Karpas-422 (cell line): ENCODE measurements around the gene CKAP5. TPM values are rescaled to one million over a fixed set of nuclear protein-coding genes. Genes with fewer than 3 reads are reported as not detected.
"Not testable (repeated sequence)": the region's sequence is repeated elsewhere in the genome, so short reads cannot be mapped to it uniquely, and the experiment has no call there.

Experiments used
- DNase-seq: peaks from one replicate; pipeline ENCODE4 v3.0.0-alpha.2; 2015
- H2AFZ ChIP-seq: fragments of 200-600 bp; sonication (generic); 2 replicates; pipeline ENCODE4 v1.6.1; 2014; ENCODE audit warnings: antibody characterized with exemption, low read length, mixed read lengths
- H3K27ac ChIP-seq: fragments of 200-600 bp; sonication (generic); 2 replicates; pipeline ENCODE4 v1.5.1; 2014; ENCODE audit warnings: mild to moderate bottlenecking, low read length, moderate library complexity
- H3K27me3 ChIP-seq: fragments of 200-600 bp; sonication (generic); 2 replicates; pipeline ENCODE4 v1.6.1; 2014; ENCODE audit warnings: low read length, mixed read lengths
- H3K36me3 ChIP-seq: fragments of 200-600 bp; sonication (generic); 2 replicates; pipeline ENCODE4 v1.6.1; 2014; ENCODE audit warnings: low read length, mixed read lengths; ENCODE audit not compliant: insufficient read depth
- H3K4me1 ChIP-seq: fragments of 200-600 bp; sonication (generic); 2 replicates; pipeline ENCODE4 v1.6.1; 2014; ENCODE audit warnings: mild to moderate bottlenecking, low read length, mixed read lengths
- H3K4me2 ChIP-seq: fragments of 200-600 bp; sonication (generic); 2 replicates; pipeline ENCODE4 v1.6.1; 2014; ENCODE audit warnings: low read length, low read depth, mild to moderate bottlenecking; ENCODE audit not compliant: poor library complexity, severe bottlenecking
- H3K4me3 ChIP-seq: fragments of 200-600 bp; sonication (generic); 2 replicates; pipeline ENCODE4 v1.5.1; 2014; ENCODE audit warnings: mild to moderate bottlenecking, antibody characterized with exemption, low read length, mixed read lengths
- H3K79me2 ChIP-seq: fragments of 200-600 bp; sonication (generic); 2 replicates; pipeline ENCODE4 v1.6.1; 2014; ENCODE audit warnings: mild to moderate bottlenecking, low read length, mixed read lengths
- H3K9ac ChIP-seq: fragments of 200-600 bp; sonication (generic); 2 replicates; pipeline ENCODE4 v1.6.0; 2014; ENCODE audit warnings: low read length
- H3K9me2 ChIP-seq: fragments of 200-600 bp; sonication (generic), shearing (Covaris generic); replicated peaks from 2 replicates; pipeline ENCODE4 v1.6.0; 2014; ENCODE audit warnings: mild to moderate bottlenecking, low read length, moderate library complexity; ENCODE audit not compliant: insufficient read depth
- H3K9me3 ChIP-seq: fragments of 300-700, 200-600 bp; sonication (generic); 2 replicates; pipeline ENCODE4 v1.6.1; 2014; ENCODE audit warnings: low read length, mixed read lengths
- H4K20me1 ChIP-seq: fragments of 200-600 bp; sonication (generic); 2 replicates; pipeline ENCODE4 v1.6.1; 2014; ENCODE audit warnings: mild to moderate bottlenecking, antibody characterized with exemption, low read length, low read depth; ENCODE audit not compliant: insufficient read depth
- total RNA-seq: library from RNA; depleted of rRNA; stranded (reverse); fragments of >200 nt; shearing (Covaris generic); gene quantifications from 2 replicates; pipeline ENCODE4 v1.2.3, GENCODE V29; 2014; ENCODE audit warnings: low replicate concordance

CKAP5 gene
- total RNA-seq, 1 experiment from 2014 or later = 82.2 TPM

DNA sequence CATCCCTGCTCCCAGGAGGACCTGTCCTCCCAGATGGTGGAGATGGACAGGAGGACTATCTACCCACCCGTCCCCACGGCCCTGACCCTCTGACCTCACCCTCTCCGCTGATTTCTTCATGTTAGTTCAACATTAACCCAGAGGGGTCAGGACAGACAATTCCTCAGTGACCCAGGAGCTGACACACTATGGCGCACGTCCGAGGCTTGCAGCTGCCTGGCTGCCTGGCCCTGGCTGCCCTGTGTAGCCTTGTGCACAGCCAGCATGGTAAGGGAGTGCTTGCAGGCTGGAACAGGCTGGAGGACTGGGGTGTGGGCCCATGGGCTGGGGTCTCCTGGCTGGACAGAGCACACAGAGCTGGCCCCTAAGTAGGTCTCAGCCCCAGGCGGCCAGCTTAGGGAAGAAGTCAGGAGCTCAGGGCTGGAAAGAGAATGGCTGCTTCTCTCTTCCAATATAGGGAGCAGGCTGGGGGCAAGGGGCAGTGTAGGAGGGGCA, 127.0 kb downstream of the CKAP5 start, which contains the start of gene F2:
Gene F2, plus strand, starts transcription at position 166 of the 495 bp plus-strand sequence. Its CDS starts 23 bp downstream, at position 189.
- H4K20me1 ChIP-seq = no peaks in the 10 kb centered on the region
- no peaks in the 10 kb centered on the region for H3K79me2 ChIP-seq
- H3K9me3 ChIP-seq = no peaks in the 10 kb centered on the region
- H3K9me2 ChIP-seq = no peaks in the 10 kb centered on the region
- no peak for DNase-seq
- H3K4me2 ChIP-seq = no peak within 1 kb of the TSS
- no peak within 1 kb of the TSS for H3K27ac ChIP-seq
- no peaks in the 10 kb centered on the region for H3K27me3 ChIP-seq
- no peaks in the 10 kb centered on the region for H3K36me3 ChIP-seq
- H3K4me3 ChIP-seq = no peak within 1 kb of the TSS
- peak within 1 kb of the TSS; percentile 62; the same call in 1 of the 2 replicates for H2AFZ ChIP-seq
- peaks cover 4% of the 10 kb centered on the region for H3K4me1 ChIP-seq
- H3K9ac ChIP-seq = no peak within 1 kb of the TSS

DNA sequence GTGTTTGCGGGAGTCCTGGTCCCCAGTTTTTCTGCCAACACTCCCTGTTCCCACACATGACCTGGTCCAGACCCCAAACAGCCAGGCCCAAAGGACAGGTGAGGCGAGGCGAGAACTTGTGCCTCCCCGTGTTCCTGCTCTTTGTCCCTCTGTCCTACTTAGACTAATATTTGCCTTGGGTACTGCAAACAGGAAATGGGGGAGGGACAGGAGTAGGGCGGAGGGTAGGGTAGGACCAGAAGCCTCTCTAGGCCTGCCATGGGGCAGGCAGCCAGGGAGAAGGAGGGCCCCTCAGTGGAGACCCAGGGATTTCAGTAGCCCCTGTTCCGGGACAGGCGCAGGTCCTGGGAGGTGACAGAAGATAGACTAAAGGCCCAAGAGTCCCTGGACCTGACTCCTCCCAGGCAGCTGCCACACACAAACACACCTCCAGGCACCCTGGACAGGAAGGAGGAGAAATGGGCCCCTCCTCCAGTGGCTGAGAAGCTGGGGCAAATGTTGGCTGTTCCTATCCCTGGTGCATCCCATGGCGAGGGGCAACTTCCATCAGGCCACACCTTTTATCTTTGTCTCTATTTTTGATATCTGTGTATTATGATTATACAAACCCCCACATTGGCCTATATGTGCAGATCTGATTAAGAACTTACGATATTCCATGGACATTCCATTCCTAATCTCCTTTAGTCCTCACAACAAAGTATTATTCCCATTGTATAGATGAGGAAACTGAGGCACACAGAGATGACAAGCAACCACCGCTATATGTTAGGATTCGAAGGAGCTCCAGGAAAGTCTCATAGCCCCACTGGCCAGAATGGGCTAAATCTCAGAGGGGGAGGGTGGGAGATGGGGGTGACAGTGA, 127.7 kb downstream of the CKAP5 start:
- Histone ChIP-seq H3K4me1 (no peaks in the 10 kb centered on the region), H3K79me2 (no peaks in the 10 kb centered on the region), H3K27ac (no peak overlapping the region), H3K4me2 (no peak overlapping the region), H3K36me3 (no peaks in the 10 kb centered on the region), H4K20me1 (no peaks in the 10 kb centered on the region), H3K9me2 (no peaks in the 10 kb centered on the region), H3K27me3 (no peaks in the 10 kb centered on the region), H3K9ac (no peak overlapping the region), H3K9me3 (no peaks in the 10 kb centered on the region), H3K4me3 (no peak overlapping the region), H2AFZ (peak overlapping the region; percentile 62; the same call in 1 of the 2 replicates)
- DNase-seq = no peak

DNA sequence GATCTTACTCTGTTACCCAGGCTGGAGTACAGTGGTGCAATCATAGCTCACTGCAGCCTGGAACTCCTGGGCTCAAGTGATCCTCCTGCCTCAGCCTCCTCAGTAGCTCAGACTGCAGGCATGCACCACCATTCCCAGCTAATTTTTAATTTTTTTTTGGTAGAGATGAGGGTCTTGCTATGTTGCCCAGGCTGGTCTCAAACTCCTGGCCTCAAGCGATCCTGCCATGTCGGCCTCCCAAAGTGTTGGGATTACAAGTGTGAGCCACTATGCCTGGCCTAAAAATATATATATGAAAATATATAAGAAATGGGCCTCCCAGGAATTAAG, 128.3 kb downstream of the CKAP5 start:
- not testable (repeated sequence) for DNase-seq, H3K36me3 ChIP-seq, H3K79me2 ChIP-seq, H3K27me3 ChIP-seq, H2AFZ ChIP-seq, H4K20me1 ChIP-seq, H3K27ac ChIP-seq, H3K4me3 ChIP-seq, H3K9ac ChIP-seq, H3K4me2 ChIP-seq, H3K4me1 ChIP-seq, H3K9me3 ChIP-seq, H3K9me2 ChIP-seq

DNA sequence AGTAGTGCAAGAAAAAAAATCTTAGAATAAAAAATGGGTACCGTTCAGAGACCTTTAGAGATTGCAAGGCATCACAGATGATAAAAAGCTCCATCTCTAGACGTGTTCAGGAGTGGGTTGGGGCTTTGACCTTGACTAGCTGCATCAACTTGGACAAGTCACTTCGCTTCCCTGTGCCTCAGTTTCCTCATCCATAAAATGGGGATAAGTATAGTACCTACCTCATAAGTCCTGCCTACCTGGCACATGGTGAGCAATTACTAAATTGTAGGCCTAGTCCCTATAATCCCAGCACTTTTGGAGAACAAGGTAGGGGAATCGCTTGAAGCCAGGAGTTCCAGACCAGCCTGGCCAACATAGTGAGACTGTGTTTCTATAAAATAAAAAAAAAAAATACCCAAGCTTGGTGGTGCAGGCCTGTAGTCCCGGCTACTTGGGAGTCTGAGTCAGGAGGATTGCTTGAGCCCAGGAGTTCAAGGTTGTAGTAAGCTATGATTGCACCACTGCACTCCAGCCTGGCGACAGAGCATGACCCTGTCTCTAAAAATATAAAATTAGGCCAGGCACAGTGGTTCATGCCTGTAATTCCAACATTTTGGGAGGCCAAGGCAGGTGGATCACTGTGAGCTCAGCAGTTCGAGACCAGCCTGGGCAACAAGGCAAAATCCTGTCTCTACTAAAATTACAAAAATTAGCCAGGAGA, 133.1 kb downstream of the CKAP5 start:
- DNase-seq = no peak
- H3K79me2 ChIP-seq = no peaks in the 10 kb centered on the region
- no peak overlapping the region for H2AFZ ChIP-seq
- no peak overlapping the region for H3K4me2 ChIP-seq
- no peaks in the 10 kb centered on the region for H3K9me3 ChIP-seq
- H3K27me3 ChIP-seq = no peaks in the 10 kb centered on the region
- no peak overlapping the region for H3K27ac ChIP-seq
- H3K9me2 ChIP-seq = no peaks in the 10 kb centered on the region
- no peak overlapping the region for H3K9ac ChIP-seq
- no peak overlapping the region for H3K4me3 ChIP-seq
- H3K4me1 ChIP-seq = no peaks in the 10 kb centered on the region
- no peaks in the 10 kb centered on the region for H4K20me1 ChIP-seq
- no peaks in the 10 kb centered on the region for H3K36me3 ChIP-seq

DNA sequence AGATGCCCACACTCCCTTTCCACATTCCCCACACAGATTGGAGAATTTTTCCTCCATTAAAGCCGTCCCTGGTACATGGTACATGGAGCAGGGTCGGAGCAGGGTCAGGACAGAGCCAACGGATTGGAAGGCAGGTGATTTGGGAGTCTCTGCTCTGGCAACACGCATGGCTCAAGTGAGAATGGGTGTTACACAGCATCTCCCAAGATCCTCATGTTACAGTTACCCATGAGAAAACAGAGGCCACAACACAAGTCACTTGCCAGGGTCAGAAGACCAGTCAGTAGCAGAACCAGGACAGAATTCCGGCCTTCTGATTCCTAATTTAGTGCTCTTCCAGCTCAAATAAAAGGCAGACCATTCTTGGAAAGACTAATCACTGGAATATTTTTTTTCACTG, 134.8 kb downstream of the CKAP5 start:
- Histone ChIP-seq H3K4me3 (no peak overlapping the region), H3K4me2 (no peak overlapping the region), H3K36me3 (0 out of 2 replicates have a peak, but pooled peaks cover 7% of the 10 kb centered on the region), H3K27me3 (no peaks in the 10 kb centered on the region), H2AFZ (no peak overlapping the region), H3K9me3 (no peaks in the 10 kb centered on the region), H3K9ac (no peak overlapping the region), H3K27ac (no peak overlapping the region), H3K9me2 (no peaks in the 10 kb centered on the region), H4K20me1 (no peaks in the 10 kb centered on the region), H3K79me2 (no peaks in the 10 kb centered on the region), H3K4me1 (no peaks in the 10 kb centered on the region)
- no peak for DNase-seq

DNA sequence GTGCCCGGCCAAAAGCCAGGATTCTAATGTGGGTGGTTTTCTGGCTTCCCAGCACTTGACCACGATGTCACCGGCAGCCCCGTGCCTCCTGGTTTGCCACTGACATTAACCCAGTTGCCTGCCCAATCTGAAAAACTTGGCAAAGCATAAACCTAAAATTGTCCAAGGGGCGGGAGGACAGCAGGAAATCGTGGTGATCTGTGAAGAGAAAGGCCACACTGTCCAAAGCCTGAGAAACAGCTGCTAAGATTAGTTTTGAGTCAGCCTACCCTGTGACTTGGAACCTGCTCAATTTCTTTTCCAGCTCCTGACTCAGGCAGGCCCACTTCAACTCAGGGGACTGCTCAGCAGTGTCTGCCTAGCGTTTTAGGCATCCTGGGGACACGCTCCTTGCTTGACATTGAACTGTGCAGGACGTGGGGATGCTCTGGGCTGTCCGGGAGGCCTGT, 135.2 kb downstream of the CKAP5 start:
- DNase-seq = no peak
- Histone ChIP-seq H3K36me3 (0 out of 2 replicates have a peak, but pooled peaks cover 7% of the 10 kb centered on the region), H3K27ac (no peak overlapping the region), H2AFZ (no peak overlapping the region), H3K4me3 (no peak overlapping the region), H3K4me1 (no peaks in the 10 kb centered on the region), H3K27me3 (no peaks in the 10 kb centered on the region), H3K9me2 (no peaks in the 10 kb centered on the region), H3K79me2 (no peaks in the 10 kb centered on the region), H3K4me2 (no peak overlapping the region), H3K9ac (no peak overlapping the region), H4K20me1 (no peaks in the 10 kb centered on the region), H3K9me3 (no peaks in the 10 kb centered on the region)

DNA sequence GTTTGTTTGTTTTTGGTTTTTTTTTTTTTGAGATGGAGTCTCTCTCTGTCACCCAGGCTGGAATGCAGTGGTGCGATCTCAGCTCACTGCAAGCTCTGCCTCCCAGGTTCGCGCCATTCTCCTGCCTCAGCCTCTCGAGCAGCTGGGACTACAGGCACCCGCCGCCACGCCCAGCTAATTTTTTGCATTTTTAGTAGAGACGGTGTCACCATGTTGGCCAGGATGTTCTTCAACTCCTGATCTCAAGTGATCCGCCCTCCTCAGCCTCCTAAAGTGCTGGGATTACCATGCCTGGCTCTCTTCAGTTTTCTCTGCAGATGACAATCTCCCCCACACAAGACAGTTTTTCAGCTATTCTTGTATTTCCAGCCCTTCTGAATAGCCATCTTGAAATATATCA, 136.7 kb downstream of the CKAP5 start:
- H3K9me2 ChIP-seq, H3K9me3 ChIP-seq, H3K4me2 ChIP-seq, H3K4me3 ChIP-seq, H3K79me2 ChIP-seq, H3K36me3 ChIP-seq, H2AFZ ChIP-seq, H3K4me1 ChIP-seq, H3K27ac ChIP-seq, H4K20me1 ChIP-seq, H3K9ac ChIP-seq, DNase-seq, H3K27me3 ChIP-seq: not testable (repeated sequence)

DNA sequence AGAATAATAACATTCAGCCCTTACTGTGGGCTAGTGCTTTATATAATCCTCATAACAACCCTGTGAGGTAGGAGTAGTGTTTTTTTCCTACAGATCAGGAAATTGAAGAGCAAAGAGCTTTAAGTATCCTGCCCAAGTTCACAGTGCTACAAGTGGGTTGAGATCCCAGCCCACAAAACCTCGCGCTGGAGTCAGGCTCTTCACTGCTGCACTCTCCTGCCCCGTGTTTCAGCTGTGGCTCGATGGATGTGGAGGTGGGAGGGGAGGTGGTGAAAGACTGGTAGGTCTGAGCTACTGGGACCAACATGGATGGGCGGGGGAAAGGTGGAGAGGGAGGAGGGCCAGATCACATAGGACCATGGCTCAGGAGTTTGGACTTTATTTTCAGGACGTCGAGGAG, 139.2 kb downstream of the CKAP5 start:
- Histone ChIP-seq H3K27me3 (no peaks in the 10 kb centered on the region), H3K27ac (no peak overlapping the region), H3K9me2 (no peaks in the 10 kb centered on the region), H3K4me1 (peaks cover 11% of the 10 kb centered on the region), H2AFZ (no peak overlapping the region), H3K9me3 (no peaks in the 10 kb centered on the region), H3K4me2 (no peak overlapping the region), H3K4me3 (no peak overlapping the region), H3K79me2 (peaks cover 21% of the 10 kb centered on the region), H4K20me1 (peaks cover 5% of the 10 kb centered on the region; the same call in 1 of the 2 replicates), H3K9ac (no peak overlapping the region), H3K36me3 (peaks cover 18% of the 10 kb centered on the region; the same call in 1 of the 2 replicates)
- no peak for DNase-seq
